HG03060 (cell line): ENCODE results near the gene ACAD10.

Experiments used
- ATAC-seq: cut with Tn5 transposase; IDR thresholded peaks from one replicate; pipeline ENCODE4 v1.9.1; 2021; ENCODE audit warnings: low read depth, moderate number of reproducible peaks; ENCODE audit not compliant: unreplicated experiment

Gene ACAD10

GRCh38 chr12:111773801-111774551 lies 88.1 kb downstream of the ACAD10 start:
- no peak for ATAC-seq

GRCh38 chr12:111775205-111776193 lies 89.6 kb downstream of the ACAD10 start:
- no peak for ATAC-seq

DNA sequence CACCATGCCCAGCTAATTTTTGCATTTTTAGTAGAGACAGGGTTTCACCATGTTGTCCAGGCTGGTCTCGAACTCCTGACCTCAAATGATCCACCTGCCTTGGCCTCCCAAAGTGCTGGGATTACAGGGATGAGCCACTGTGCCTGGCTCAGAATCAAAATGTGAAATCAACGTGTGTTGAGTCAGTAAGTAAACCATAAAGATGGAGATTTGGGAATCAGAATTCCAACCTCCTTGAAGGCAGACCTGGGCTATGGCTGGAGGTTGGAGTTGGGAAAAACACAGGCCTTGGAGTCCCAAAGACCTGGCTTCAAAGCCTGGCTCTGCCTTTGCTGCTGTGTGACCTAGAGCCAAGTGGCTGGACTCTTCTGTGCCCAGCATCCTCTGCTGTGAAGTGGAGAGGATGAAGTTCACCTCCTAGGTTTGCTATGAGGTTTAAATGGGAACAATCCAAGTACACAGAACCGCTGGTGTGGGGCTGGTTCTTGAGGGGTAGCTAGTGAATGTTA lies 91.0 kb downstream of the ACAD10 start:
- ATAC-seq = no peak

DNA sequence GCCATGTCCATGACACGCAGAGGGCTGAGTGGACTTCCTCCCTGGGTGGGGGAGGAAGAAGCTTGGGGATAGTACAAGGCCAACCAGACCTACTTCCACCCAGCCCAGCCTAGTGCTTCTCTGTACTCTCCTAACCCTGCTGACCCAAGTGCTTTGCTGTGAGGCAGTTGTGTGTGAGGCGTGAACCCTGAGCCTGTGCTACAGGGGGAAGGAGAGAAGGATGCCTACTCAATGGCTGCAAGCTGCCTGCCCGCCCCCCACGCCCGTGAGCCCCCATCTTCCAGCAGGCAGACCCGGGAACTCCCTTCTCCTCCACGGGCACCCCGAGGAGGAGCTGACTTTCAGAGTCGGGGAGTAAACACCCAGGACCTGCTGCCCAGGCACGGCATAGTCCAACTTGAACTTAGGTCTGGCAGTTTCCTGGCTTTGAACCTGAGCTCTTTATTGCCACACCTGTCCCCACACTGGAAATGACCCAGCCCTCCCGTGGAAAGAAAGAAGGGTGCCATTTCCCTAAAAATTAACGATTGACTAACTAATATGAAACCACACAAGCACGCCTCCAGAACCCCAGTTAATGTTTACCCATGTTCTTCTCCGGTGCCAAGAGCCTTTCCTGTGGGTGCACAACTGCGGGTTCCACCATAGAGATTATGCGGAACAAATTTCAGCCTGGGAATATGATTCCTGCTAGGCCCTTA lies 91.6 kb downstream of the ACAD10 start:
- ATAC-seq = no peak

GRCh38 chr12:111780166-111780565 lies 94.3 kb downstream of the ACAD10 start:
- ATAC-seq = no peak

GRCh38 chr12:111780615-111781014 lies 94.8 kb downstream of the ACAD10 start:
- ATAC-seq = no peak

GRCh38 chr12:111781085-111781658 lies 95.3 kb downstream of the ACAD10 start:
- ATAC-seq = no peak

DNA sequence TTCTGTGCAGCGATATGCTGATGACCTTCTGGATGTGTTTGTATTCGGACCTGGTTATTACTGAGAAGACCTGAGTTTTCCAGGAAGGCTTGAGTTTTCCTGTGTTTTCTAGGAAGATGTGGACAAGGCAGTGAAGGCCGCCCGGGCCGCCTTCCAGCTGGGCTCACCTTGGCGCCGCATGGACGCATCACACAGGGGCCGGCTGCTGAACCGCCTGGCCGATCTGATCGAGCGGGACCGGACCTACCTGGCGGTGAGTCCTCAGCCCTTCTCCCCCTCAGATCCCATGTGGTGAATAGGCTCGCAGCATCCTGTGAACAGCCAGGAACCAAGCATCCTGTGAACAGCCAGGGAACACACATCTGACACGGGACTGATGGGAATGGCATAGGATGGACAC lies 97.2 kb downstream of the ACAD10 start:
- ATAC-seq = no peak

GRCh38 chr12:111784953-111785352 lies 99.1 kb downstream of the ACAD10 start:
- ATAC-seq = no peak

DNA sequence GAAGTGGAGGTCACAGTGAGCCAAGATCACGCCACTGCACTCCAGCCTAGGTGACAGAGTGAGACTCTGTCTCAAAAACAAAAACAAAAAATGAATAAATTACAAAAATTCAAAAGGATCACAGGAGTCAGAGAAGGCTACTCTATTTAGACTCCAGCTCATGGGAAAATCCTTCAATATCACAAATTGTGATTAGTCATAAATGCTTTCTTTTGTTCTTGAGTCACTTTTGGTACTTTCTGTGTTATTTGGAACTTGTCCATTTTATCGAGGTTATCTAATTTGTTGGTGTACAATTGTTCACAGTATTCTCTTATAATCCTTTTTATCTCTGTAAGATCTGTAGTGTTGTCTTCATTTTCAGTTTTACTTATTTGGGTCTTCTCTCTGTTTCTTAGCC lies 99.8 kb downstream of the ACAD10 start:
- ATAC-seq = no peak

GRCh38 chr12:111788178-111788654 lies 102.4 kb downstream of the ACAD10 start:
- ATAC-seq = no peak

DNA sequence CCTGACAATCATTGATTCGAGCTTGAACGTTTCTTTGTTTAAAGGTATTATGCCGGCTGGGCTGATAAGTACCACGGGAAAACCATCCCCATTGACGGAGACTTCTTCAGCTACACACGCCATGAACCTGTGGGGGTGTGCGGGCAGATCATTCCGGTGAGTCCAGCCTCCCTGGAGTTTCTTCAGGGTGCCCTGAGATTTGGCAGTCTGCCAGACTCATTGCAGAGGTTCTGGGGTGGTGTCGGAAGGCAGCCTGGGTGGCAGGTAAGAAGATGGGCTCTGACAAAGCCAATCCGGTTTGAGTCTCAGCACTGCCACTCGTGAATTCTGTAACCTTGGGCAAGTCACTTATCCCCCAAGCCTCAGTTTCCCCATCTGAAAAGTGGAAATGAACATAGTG lies 103.9 kb downstream of the ACAD10 start:
- ATAC-seq = no peak

DNA sequence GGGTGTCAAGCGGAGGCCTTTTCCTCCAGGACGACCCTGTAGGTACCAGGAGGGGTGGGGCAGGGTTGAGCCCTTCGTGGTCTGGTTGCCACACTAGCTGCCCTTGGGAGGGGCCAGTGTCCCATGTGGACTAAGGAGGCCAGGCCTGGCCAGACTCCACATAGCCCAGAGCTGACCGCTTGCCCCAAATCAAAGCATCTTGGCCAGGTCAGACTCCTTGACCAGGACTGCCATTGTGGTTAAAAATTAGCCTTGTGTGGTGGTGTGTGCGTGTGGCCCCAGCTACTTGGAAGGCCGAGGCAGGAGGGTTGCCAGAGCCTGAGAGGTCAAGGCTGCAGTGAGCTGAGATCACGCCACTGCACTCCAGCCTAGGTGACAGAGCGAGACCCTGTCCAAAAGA lies 105.7 kb downstream of the ACAD10 start:
- ATAC-seq = no peak

DNA sequence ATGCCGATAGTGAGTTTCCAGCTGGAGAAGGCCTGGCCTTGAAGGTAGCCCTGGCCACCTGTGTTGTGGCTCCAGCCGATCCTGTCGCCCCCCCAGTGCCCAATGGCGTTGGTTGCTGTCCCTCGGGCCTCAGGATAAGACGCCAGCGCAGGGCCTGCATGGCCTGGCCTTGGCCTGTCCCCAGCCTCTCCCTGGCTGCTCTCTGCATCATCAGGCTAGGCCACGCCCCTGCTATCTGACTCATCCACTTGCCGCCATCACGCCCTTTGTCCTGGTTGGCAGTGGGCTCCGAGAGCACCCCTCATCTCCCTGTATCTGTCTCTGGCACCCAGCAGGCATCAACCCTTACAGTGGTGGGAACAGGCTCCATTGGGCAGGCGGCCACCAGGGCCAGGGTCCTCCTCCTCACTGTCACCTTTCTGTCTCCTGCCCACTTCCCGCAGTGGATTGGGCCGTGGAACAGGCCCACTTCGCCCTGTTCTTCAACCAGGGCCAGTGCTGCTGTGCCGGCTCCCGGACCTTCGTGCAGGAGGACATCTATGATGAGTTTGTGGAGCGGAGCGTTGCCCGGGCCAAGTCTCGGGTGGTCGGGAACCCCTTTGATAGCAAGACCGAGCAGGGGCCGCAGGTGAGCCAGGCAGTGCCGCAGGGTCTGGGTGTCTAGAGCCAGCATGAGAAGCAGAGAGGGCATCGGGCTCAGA lies 106.5 kb downstream of the ACAD10 start:
- no peak for ATAC-seq

DNA sequence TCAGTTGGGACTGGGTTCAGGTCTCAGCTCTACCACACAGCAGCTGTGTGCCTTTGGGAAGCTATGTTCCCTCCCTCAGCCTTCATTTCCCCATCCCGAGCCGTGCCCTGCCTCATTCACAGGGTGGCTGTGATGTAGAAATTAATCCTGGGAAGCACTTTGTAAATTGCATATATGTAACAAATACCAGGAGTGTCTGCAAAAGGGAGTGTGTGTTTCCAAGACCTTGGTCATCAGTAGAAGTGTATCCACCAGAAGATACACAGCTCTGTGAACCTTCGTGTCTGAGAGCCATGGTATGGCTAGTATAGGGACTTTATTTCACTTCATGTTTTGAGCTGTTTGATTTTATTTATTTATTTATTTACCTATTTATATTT lies 107.0 kb downstream of the ACAD10 start:
- ATAC-seq = no peak

DNA sequence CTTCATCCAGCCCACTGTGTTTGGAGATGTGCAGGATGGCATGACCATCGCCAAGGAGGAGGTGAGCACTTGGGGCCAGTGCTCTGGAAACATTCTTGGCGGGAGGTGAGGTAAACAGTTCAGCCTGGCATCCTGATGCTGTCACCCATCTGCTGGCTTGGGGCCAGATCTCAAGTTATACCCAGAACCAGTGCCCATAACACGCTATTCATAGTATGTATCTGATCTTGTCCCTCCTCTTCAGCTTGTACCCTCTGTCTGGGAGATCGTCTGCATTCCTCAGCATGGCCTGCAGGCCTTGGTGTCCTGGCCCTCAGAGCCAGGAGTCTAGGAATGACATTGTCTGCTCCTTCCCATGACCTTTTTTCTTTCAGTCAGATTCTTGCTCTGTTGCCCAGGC lies 112.3 kb downstream of the ACAD10 start:
- ATAC-seq = no peak

- ATAC-seq = no peak
These were observed 113.9 kb downstream of the ACAD10 start for GRCh38 chr12:111799758-111800157.

DNA sequence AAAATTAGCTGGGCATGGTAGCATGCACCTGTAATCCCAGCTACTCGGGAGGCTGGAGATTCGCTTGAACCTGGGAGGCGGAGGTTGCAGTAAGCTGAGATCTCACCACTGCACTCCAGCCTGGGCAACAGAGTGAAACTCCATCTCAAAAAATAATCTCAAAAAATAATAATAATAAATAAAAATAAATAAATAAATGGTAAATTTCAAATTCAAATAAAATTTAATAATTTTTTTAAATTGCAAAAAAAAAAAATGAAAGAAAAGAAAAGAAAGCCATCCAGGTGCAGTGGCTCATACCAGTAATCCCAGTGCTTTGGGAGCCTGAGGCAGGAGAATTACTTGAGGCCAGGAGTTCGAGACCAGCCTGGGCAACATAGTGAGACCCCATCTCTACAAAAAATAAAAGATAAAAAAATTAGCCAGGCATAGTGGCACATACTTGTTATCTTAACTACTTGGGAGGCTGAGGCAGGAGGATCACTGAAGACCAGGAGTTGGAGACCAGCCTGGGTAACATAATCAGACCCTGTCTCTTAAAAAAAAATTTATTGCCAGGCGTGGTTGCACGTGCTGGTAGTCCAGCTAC lies 117.3 kb downstream of the ACAD10 start:
- no peak for ATAC-seq

DNA sequence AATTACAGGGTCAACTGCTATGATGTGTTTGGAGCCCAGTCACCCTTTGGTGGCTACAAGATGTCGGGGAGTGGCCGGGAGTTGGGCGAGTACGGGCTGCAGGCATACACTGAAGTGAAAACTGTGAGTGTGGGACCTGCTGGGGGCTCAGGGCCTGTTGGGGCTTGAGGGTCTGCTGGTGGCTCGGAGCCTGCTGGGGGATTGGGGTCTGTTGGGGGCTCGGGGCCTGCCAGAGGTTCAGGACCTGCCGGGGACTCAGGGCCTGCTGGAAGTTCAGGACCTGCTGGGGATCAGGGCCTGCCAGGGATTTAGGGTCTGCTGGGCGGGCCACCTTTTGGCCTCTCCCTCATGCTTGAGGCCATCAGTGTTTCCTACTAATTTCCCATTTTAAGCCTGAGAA lies 118.0 kb downstream of the ACAD10 start:
- no peak for ATAC-seq
